KMS-11 (cell line): Measurements from ENCODE around the gene PPCDC.
A peak's percentile ranks its signal among the peaks of the same experiment; 100 is the strongest.

Experiments used
- H2AFZ ChIP-seq: fragments of 200-600 bp; sonication (generic); 2 replicates; pipeline ENCODE4 v1.6.1; 2016; ENCODE audit warnings: antibody characterized with exemption, mixed run types, low read depth
- H3K27ac ChIP-seq: fragments of 200-600 bp; sonication (generic); 2 replicates; pipeline ENCODE4 v1.6.1; 2016; ENCODE audit warnings: mild to moderate bottlenecking, mixed run types
- H3K27me3 ChIP-seq: fragments of 200-600 bp; sonication (generic); 2 replicates; pipeline ENCODE4 v1.6.1; 2017; ENCODE audit warnings: mild to moderate bottlenecking, low read depth, mixed run types, moderate library complexity; ENCODE audit not compliant: insufficient read depth
- H3K36me3 ChIP-seq: fragments of 200-600 bp; sonication (generic); 2 replicates; pipeline ENCODE4 v1.6.1; 2017; ENCODE audit warnings: mild to moderate bottlenecking, mixed run types; ENCODE audit not compliant: insufficient read depth
- H3K4me1 ChIP-seq: fragments of 200-600 bp; sonication (generic); 2 replicates; pipeline ENCODE4 v1.6.1; 2016; ENCODE audit warnings: mild to moderate bottlenecking, low read depth, mixed run types; ENCODE audit not compliant: poor library complexity, severe bottlenecking
- H3K4me2 ChIP-seq: fragments of 200-600 bp; sonication (generic); 2 replicates; pipeline ENCODE4 v1.7.0; 2016; ENCODE audit warnings: mild to moderate bottlenecking, mixed run types
- H3K4me3 ChIP-seq: fragments of 200-600 bp; sonication (generic); IDR thresholded peaks from 2 replicates; pipeline ENCODE4 v1.6.1; 2017; ENCODE audit warnings: low read depth, low read length, mixed read lengths; ENCODE audit not compliant: insufficient read depth
- H3K79me2 ChIP-seq: fragments of 200-600 bp; sonication (generic); 2 replicates; pipeline ENCODE4 v1.6.1; 2016; ENCODE audit warnings: low read depth, mixed run types; ENCODE audit not compliant: insufficient read depth
- H3K9ac ChIP-seq: fragments of 200-600 bp; sonication (generic); 2 replicates; pipeline ENCODE4 v1.6.1; 2016; ENCODE audit warnings: mild to moderate bottlenecking, mixed run types
- H4K20me1 ChIP-seq: fragments of 200-600 bp; sonication (generic); 2 replicates; pipeline ENCODE4 v1.6.1; 2016; ENCODE audit warnings: mild to moderate bottlenecking, mixed run types; ENCODE audit not compliant: insufficient read depth
- TF ChIP-seq, protein P1 (sequence below): fragments of 200-600 bp; sonication (generic); conservative IDR thresholded peaks from 2 replicates; pipeline ENCODE4 v1.6.1; 2017; ENCODE audit warnings: low read depth, mild to moderate bottlenecking, antibody characterized with exemption, low read length, moderate library complexity, mixed read lengths

PPCDC gene

GRCh38 chr15:75022783-75023180 is 608 bp upstream of the PPCDC start:
- H2AFZ ChIP-seq = peak overlapping the region; percentile 8; the same call in 1 of the 2 replicates
- no peak overlapping the region for H3K4me3 ChIP-seq
- no peaks in the 10 kb centered on the region for H4K20me1 ChIP-seq
- no peak overlapping the region for H3K4me2 ChIP-seq
- H3K4me1 ChIP-seq = peaks cover 34% of the 10 kb centered on the region
- TF ChIP-seq, protein P1, sequence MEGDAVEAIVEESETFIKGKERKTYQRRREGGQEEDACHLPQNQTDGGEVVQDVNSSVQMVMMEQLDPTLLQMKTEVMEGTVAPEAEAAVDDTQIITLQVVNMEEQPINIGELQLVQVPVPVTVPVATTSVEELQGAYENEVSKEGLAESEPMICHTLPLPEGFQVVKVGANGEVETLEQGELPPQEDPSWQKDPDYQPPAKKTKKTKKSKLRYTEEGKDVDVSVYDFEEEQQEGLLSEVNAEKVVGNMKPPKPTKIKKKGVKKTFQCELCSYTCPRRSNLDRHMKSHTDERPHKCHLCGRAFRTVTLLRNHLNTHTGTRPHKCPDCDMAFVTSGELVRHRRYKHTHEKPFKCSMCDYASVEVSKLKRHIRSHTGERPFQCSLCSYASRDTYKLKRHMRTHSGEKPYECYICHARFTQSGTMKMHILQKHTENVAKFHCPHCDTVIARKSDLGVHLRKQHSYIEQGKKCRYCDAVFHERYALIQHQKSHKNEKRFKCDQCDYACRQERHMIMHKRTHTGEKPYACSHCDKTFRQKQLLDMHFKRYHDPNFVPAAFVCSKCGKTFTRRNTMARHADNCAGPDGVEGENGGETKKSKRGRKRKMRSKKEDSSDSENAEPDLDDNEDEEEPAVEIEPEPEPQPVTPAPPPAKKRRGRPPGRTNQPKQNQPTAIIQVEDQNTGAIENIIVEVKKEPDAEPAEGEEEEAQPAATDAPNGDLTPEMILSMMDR = no peak
- H3K27me3 ChIP-seq = no peaks in the 10 kb centered on the region
- no peak overlapping the region for H3K27ac ChIP-seq
- H3K36me3 ChIP-seq = no peaks in the 10 kb centered on the region
- H3K79me2 ChIP-seq = peaks cover 12% of the 10 kb centered on the region; the same call in 1 of the 2 replicates
- H3K9ac ChIP-seq = no peak overlapping the region

- Histone ChIP-seq H3K4me1 (peaks cover 44% of the 10 kb centered on the region), H3K4me3 (peak overlapping the region; percentile 46), H3K4me2 (peak overlapping the region; percentile 67), H4K20me1 (no peaks in the 10 kb centered on the region), H3K36me3 (no peaks in the 10 kb centered on the region), H3K9ac (peak overlapping the region; percentile 98), H3K27ac (peak overlapping the region; percentile 84), H3K27me3 (no peaks in the 10 kb centered on the region), H3K79me2 (peaks cover 12% of the 10 kb centered on the region; the same call in 1 of the 2 replicates), H2AFZ (peak overlapping the region; percentile 55)
- TF ChIP-seq, protein P1 = no peak
Measured at GRCh38 chr15:75023872-75024636, 664 bp downstream of the PPCDC start.

DNA sequence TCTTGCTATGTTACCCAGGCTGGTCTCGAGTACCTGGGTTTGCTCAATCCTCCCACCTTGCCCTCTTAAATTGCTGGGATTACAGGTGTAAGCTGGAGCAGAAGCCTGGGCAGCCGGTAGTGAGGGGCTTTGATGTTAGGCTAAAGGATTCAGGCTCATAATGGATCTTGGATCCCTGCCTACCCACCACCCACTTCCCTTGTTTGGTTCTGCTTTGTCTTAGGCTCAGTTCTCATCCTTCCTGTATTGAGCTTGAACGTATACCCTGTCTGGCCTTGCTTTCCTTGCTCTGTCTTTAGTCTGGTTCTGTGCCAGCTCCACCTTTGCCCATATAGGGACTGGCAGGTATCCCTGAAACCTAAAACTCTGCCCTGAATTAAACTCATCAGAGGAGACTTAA is 1.7 kb downstream of the PPCDC start:
- H4K20me1 ChIP-seq = no peaks in the 10 kb centered on the region
- H3K4me2 ChIP-seq = no peak overlapping the region
- peaks cover 54% of the 10 kb centered on the region for H3K4me1 ChIP-seq
- no peaks in the 10 kb centered on the region for H3K36me3 ChIP-seq
- no peak overlapping the region for H3K4me3 ChIP-seq
- H2AFZ ChIP-seq = no peak overlapping the region
- no peak overlapping the region for H3K27ac ChIP-seq
- no peak overlapping the region for H3K9ac ChIP-seq
- H3K27me3 ChIP-seq = no peaks in the 10 kb centered on the region
- TF ChIP-seq, protein P1 = no peak
- peaks cover 12% of the 10 kb centered on the region; the same call in 1 of the 2 replicates for H3K79me2 ChIP-seq

DNA sequence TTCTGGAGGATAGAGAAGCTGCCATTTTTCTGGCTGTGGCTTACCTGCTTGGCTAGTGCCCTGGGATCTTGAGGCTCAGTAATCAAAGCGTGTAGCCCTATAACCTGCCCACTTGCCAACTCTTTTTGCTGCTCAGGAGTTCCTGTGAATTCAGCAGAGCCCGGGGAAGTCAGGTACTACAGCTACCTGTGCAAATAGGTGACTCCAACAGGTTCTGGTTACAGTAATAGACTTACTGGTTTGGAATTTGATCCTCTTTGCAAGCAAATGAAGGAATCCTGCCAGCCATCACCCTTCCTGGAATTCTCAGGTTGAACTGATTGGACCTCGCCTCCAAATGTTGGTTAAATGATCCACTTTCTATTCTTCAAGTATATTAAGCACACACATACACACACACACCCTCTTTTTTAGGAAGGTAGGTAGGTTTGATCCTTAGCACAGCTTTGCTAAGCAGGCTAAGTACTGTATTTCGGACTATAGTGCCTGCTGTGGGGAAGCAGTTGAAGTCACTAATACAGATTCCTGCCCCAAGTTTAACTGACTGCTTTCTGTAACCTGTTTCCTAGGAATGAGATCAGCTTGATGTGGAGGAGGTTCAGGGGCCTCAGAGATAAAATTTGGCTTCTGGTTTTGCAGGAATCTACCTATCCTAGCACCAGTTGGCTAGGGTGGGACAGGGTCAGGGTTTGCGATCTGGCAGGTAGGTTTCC is 2.3 kb downstream of the PPCDC start:
- TF ChIP-seq, protein P1 = no peak
- peaks cover 60% of the 10 kb centered on the region for H3K4me1 ChIP-seq

More for the DNA sequence above, 2.3 kb downstream of the PPCDC start:
- no peaks in the 10 kb centered on the region for H3K27me3 ChIP-seq
- H3K4me3 ChIP-seq = no peak overlapping the region
- no peak overlapping the region for H3K4me2 ChIP-seq
- H3K9ac ChIP-seq = no peak overlapping the region
- no peak overlapping the region for H2AFZ ChIP-seq
- H4K20me1 ChIP-seq = no peaks in the 10 kb centered on the region
- H3K36me3 ChIP-seq = no peaks in the 10 kb centered on the region
- H3K27ac ChIP-seq = no peak overlapping the region
- peaks cover 12% of the 10 kb centered on the region; the same call in 1 of the 2 replicates for H3K79me2 ChIP-seq
